Ramos (cell line): ENCODE results near the gene RTN4RL2.

Source experiments
- in situ Hi-C: fragments of 300-500 bp; cut with MboI; formaldehyde crosslinking; loops from one replicate; pipeline ENCODE4 v1.14.3; 2022; ENCODE audit warnings: low sequenced_read_pairs; ENCODE audit not compliant: unreplicated experiment

The RTN4RL2 gene

GRCh38 chr11:57460758-57461749 is 726 bp downstream of the RTN4RL2 start:
- in situ Hi-C loops, result no loop called here

- in situ Hi-C loops, result no loop called here
Observed at GRCh38 chr11:57461841-57462489, 1.6 kb downstream of the RTN4RL2 start.

GRCh38 chr11:57462597-57462996 is 2.3 kb downstream of the RTN4RL2 start:
- in situ Hi-C loops, result no loop called here

GRCh38 chr11:57463671-57464538 is 3.6 kb downstream of the RTN4RL2 start:
- in situ Hi-C loops, result no loop called here

- in situ Hi-C loops, result no loop called here
Observed at GRCh38 chr11:57464539-57465181, 4.3 kb downstream of the RTN4RL2 start.

GRCh38 chr11:57466680-57467079 is 6.4 kb downstream of the RTN4RL2 start:
- in situ Hi-C loops, result no loop called here

- in situ Hi-C loops, result no loop called here
Observed at GRCh38 chr11:57467508-57468157, 7.3 kb downstream of the RTN4RL2 start.

GRCh38 chr11:57468276-57468675 is 7.9 kb downstream of the RTN4RL2 start:
- in situ Hi-C loops, result no loop called here

GRCh38 chr11:57469268-57469667 is 8.9 kb downstream of the RTN4RL2 start:
- in situ Hi-C loops, result no loop called here

GRCh38 chr11:57471496-57471895 is 11.2 kb downstream of the RTN4RL2 start:
- in situ Hi-C loops, result no loop called here

- in situ Hi-C loops, result no loop called here
Observed at GRCh38 chr11:57473285-57473841, 13.0 kb downstream of the RTN4RL2 start.

- in situ Hi-C loops, result no loop called here
Observed at GRCh38 chr11:57474017-57474802, 13.9 kb downstream of the RTN4RL2 start.

- in situ Hi-C loops, result no loop called here
Observed at GRCh38 chr11:57474803-57475115, 14.4 kb downstream of the RTN4RL2 start.

- in situ Hi-C loops, result no loop called here
Observed at GRCh38 chr11:57475191-57475590, 14.9 kb downstream of the RTN4RL2 start.

- in situ Hi-C loops, result no loop called here
Observed at GRCh38 chr11:57475671-57476046, 15.3 kb downstream of the RTN4RL2 start.

GRCh38 chr11:57476047-57476756 is 15.9 kb downstream of the RTN4RL2 start:
- in situ Hi-C loops, result no loop called here

GRCh38 chr11:57476757-57477506 is 16.6 kb downstream of the RTN4RL2 start:
- in situ Hi-C loops, result no loop called here
